Mononuclear cell (primary cell): ENCODE results near the gene ENTREP1. TPM values are rescaled to one million over a fixed set of nuclear protein-coding genes. Genes with fewer than 3 reads are reported as not detected.
"Not testable (repeated sequence)": the region's sequence is repeated elsewhere in the genome, so short reads cannot be mapped to it uniquely, and the experiment has no call there.

Experiments
- H3K27me3 ChIP-seq: 2 replicates; pipeline ENCODE4 v1.6.0; 2011; ENCODE audit warnings: low read length, control low read depth; ENCODE audit not compliant: insufficient read depth
- H3K4me1 ChIP-seq: 2 replicates; pipeline ENCODE4 v1.5.1; 2011; ENCODE audit warnings: mild to moderate bottlenecking, low read length, control low read depth; ENCODE audit not compliant: insufficient read depth
- H3K4me3 ChIP-seq: 2 replicates; pipeline ENCODE4 v1.5.1; 2011; ENCODE audit warnings: mild to moderate bottlenecking, low read length, moderate library complexity
- H3K9me3 ChIP-seq: 2 replicates; pipeline ENCODE4 v1.5.1; 2011; ENCODE audit warnings: low read depth, mild to moderate bottlenecking, control low read depth, low read length
- total RNA-seq: library from RNA; depleted of rRNA; stranded (reverse); fragments of >200 nt; gene quantifications from one replicate; pipeline ENCODE4 v1.2.3, GENCODE V29; 2012

The ENTREP1 gene
- total RNA-seq, 1 donor: not detected

DNA sequence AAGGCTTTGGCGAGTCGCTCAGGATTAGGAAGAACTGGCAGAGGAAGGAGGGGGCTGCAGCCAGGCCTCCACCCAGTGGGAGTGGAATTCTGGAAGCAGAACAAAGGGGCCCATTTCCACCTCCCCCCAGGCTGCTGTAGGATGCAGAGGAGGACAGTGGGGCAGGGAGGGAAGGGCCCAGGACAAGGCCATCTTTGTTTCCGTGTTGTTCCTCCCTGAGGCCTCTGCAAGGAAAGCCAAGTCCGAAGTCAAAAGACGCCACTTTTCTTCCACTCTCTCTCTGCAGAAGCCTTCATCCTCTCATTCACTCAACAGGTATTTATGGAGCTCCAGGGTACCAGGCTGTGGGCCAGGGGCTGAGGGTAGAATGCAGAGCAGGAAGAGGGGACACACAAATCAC, 70.7 kb downstream of the ENTREP1 start:
- H3K27me3 ChIP-seq: no peaks in the 10 kb centered on the region
- H3K9me3 ChIP-seq: no peaks in the 10 kb centered on the region
- H3K4me3 ChIP-seq: no peak overlapping the region

DNA sequence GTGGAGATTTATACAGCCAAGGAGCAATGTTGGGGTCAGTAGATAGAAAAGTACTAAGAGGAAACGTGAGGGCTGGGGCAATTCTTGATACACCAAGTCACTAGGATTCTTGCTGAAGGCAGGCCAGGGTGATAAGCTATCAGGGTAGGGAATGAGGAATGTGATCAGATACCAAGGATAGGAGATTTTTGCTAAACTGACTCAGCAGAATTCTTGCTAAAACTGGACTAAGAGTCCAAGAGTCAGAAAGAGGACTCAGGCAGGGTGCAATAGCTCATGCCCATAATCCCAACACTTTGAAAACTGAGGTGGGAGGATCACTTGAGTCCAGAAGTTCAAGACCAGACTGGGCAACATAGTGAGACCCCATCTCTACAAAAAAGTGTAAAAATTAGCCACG, 71.7 kb downstream of the ENTREP1 start:
- Histone ChIP-seq H3K27me3 (no peaks in the 10 kb centered on the region), H3K4me1 (no peaks in the 10 kb centered on the region), H3K4me3 (no peak overlapping the region), H3K9me3 (no peaks in the 10 kb centered on the region)

More for the DNA sequence above, 70.7 kb downstream of the ENTREP1 start:
- no peaks in the 10 kb centered on the region for H3K4me1 ChIP-seq

DNA sequence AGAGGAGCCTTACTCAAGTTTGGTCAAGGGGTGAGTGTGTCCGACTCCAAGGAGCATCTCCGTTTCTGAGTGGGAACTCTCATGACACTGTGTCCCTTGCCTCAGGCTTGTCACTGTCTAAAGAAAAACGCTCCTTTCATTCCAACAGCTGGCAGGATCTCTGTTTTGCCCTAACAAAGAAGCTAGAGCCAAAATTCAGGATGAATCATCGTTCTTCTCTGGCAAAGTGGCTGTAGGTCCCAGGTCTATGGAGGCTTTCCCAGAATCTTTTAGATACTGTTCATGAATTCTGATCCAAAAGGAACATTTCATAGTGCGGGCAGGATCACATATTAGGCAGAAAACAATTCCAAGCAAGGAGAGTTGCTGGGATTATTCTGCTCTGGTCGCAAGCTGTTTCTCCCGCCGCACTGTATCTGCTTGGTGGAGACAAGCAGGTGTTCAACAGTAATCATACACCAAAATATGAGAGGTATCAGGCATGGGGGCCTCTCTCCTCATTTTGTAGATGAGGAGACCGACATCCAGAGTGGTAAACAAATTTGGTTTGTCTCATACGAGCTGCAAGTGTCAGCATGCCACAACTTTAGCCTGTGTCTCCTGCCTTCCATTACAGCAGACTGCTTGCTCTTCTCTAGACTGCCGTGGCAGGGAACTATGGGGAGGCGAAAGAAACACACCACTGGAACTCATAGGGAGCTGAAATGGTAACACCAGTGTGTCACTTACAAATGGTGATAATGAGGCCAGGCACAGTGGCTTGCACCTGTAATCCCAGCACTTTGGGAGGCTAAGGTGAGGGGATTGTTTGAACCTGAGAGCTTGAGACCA, 72.6 kb downstream of the ENTREP1 start:
- no peak overlapping the region for H3K4me3 ChIP-seq
- no peaks in the 10 kb centered on the region for H3K4me1 ChIP-seq
- no peaks in the 10 kb centered on the region for H3K9me3 ChIP-seq
- no peaks in the 10 kb centered on the region for H3K27me3 ChIP-seq

DNA sequence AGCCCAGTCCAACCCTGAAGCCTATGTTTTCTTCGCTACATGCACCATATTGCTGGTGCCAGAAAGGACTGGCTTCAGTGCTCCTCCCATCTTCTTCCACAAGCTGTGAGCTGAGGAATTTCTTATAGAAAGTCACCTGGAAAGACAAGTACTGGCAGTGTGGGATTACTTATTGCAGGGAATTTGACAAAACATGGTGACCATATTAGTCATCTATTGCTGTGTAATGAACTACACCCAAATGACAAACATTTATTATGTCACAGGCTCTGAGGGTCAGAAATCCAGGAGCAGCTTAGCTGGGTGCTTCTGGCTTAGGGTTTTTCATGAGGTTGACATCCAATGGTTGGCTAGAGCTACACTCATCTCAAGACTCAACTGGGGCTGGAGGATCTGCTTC, 75.5 kb downstream of the ENTREP1 start:
- no peak overlapping the region for H3K4me3 ChIP-seq
- no peaks in the 10 kb centered on the region for H3K9me3 ChIP-seq

DNA sequence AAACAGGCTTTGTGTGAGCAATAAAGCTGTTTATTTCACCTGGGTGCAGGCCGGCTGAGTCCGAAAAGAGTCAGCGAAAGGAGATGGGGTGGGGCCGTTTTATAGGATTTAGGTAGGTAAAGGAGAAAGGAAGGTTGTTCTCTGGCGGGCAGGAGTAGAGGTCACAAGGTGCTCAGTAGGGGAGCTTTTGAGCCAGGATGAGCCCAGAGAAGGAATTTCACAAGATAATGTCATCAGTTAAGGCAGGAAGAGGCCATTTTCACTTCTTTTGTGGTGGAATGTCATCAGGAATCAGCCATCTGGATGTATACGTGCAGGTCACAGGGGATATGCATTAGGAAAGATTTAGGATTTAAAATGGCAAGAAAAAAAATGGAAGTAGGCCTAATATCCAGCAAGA, 84.9 kb downstream of the ENTREP1 start:
- H3K9me3 ChIP-seq, H3K4me1 ChIP-seq, H3K27me3 ChIP-seq, H3K4me3 ChIP-seq: not testable (repeated sequence)

More for the DNA sequence above, 75.5 kb downstream of the ENTREP1 start:
- Histone ChIP-seq H3K27me3 (no peaks in the 10 kb centered on the region), H3K4me1 (no peaks in the 10 kb centered on the region)

DNA sequence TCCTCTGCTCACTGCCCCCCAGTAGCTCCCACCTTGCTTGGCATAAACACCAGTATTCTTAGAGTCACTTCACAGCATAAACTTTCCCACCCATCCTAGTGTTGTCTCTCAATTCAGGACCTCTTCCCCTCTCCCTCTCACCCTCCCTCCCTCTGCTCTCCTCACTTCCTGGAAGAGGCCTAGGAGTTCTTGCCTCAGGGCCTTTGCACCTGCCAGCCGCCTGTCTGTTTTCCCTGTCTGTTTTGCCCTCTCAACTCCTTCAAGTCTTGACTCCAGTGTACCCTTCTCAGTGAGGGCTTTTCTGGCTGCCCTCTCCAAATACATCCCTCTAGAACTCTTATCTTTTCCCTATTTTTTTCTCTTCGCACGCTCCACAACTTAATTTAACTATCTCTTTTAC, 86.2 kb downstream of the ENTREP1 start:
- no peaks in the 10 kb centered on the region for H3K4me1 ChIP-seq
- H3K9me3 ChIP-seq: no peaks in the 10 kb centered on the region
- H3K4me3 ChIP-seq: no peak overlapping the region
- H3K27me3 ChIP-seq: no peaks in the 10 kb centered on the region

DNA sequence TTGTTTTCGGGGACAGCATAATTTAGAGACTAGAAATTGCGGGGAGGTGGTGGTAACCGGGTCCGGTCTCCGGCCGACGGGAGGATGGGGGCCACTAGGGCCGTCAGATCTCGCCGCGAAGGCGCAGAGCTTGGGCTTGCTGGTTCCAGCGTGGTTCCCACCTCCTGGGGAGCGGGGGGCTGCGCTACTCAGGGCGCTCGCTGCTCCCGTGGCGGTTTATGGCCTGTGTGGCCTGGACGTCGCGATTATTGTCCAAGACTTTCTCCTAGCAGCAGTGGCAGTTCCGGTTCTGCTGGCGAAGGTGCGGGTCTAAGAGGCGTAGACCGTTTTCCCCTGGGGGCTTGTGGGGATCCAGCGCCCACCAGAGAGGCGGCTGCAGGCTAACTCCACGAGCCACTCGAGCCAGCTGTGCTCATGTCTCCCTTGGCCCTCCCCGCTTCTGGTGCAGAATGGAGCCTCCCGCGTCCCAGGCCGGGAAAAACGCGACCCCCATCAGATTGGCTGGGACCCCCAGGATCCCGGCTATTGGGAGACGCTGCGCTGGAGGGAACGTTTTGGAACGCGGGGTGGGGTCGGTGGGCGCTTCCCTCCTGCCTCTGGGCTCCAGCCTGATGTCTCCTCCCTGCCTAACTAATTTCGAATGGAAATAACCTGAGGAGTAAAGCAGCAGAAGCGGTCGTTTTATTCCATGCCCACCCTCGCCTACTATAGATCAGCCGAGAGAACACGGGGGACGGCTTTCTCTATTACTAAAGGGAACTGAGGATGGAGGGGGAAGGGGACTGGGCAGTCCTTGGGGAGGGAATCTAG, 87.1 kb downstream of the ENTREP1 start:
- Histone ChIP-seq H3K4me3 (no peak overlapping the region), H3K9me3 (no peaks in the 10 kb centered on the region), H3K27me3 (no peaks in the 10 kb centered on the region), H3K4me1 (no peaks in the 10 kb centered on the region)

DNA sequence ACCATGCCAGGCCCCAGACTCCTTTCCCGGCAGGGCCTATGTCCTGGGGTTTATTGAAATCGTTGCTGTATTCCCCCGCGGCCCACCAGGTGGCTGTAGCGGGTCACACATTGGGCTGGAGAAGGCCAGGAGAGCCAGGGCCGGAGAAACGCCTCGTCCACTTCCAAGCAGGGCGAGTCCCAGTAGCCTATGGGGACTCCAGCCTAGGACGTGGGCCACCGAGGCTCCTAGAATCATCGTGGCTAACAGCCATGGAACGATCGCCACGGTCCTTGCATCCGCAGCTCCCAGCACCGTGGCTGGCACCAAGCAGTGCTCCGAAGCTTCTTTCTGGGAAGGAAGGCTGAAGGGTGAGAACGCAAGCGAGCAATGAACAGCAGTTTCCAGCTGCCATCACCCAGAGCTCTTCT, 87.7 kb downstream of the ENTREP1 start:
- Histone ChIP-seq H3K9me3 (no peaks in the 10 kb centered on the region), H3K4me1 (no peaks in the 10 kb centered on the region), H3K4me3 (no peak overlapping the region), H3K27me3 (no peaks in the 10 kb centered on the region)

DNA sequence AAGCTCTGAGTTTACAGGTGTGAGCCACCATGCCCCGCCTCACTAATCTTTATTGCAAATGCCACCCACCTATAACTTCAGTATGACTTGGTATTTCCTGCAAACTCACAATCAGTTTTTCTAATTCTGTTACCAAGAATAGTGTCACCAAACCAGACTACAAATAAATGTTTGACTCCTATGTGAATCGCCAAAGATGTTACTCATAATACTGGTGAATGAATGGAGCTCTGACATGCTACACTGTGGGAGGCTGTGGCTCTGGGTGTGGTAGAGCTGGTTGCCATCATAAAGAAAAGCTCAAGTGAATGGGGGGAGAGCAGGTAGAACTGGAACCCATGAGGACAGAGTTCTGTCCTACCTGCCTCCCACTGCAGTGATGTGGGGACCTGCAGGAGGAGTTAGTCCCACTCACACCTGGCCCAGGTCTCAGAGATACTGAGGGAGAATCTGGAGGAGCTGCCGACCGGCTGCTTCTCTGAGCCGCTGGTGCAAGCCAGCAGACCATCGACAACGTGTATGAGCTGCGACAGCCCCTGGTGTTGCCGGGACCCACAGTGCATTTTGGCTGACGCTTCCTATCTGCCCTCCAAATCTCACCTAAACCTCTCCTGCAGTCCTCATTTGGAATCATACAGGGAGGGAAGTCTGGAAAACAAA, 95.7 kb downstream of the ENTREP1 start:
- Histone ChIP-seq H3K4me3 (no peak overlapping the region), H3K27me3 (no peaks in the 10 kb centered on the region), H3K9me3 (no peaks in the 10 kb centered on the region), H3K4me1 (no peaks in the 10 kb centered on the region)

DNA sequence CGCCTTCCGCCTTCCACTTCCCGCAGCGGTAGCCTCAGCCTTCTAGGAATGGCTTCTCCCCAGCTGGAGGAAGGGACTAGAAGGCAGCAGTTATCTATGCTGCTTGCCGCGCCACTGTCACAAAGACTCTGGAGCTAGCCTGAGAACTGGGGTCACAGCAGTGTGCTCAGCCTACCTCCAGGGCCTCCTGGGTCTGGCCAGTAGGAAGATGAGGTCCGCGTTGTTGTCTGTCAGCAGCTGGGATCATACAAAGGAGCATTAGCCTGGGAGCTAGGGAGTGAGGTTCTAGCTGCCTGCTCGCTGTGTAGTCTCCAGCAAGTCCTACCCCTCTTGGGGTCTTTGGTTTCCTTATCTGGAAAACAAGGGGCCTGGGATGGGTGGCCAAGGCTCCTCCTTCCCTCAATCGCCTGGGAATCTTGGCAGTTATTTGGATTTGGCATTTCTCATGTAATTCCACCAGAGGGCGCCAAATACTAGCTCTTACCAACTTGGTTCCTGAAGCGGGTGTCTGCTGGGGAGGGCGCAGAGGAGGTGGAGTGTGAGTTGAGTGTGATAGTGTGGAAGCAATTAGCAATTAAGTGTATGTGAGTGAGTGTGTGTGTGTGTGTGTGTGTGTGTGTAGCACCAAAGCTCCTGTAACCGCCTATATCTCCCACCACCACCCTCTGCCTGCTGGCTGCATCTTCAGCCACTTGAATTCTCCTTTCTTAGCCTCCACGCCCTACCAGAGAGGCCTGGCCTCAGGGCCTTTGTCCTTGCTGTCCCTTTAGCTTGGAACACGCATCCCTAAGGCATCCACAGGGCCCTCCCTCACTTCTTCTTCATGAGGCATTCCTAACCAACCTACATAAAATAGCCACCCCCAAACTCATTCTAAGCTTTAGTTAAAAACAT, 97.1 kb downstream of the ENTREP1 start:
- no peaks in the 10 kb centered on the region for H3K4me1 ChIP-seq
- H3K9me3 ChIP-seq: no peaks in the 10 kb centered on the region
- no peaks in the 10 kb centered on the region for H3K27me3 ChIP-seq
- H3K4me3 ChIP-seq: no peak overlapping the region

DNA sequence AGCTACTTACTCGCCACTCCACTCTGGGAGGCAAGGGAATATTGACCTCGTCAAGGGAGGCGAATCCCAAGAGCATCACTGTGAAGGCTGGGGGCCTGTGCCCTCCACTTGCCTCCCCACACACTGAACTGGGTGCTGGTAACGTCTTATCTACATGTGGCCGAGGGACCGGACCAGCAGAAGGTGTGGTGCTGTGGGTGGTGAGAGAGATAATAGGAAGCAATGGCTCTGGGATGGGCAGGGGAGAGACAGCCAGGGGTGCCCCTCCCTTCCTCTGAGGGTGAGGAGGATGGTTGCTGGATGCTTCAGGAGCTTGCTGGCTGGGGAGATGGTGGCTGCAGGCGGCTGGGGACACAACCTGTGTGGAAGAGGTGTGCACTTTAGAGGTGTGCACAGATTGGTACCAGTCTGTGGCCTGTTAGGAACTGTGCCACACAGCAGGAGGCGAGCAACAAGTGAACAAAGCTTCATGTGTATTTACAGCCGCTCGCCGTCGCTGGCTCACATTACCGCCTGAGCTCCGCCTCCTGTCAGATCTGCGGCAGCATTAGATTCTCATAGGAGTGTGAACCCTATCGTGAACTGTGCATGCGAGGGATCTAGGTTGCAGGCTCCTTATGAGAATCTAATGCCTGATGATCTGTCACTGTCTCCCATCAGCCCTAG, 100.3 kb downstream of the ENTREP1 start:
- no peaks in the 10 kb centered on the region for H3K4me1 ChIP-seq

DNA sequence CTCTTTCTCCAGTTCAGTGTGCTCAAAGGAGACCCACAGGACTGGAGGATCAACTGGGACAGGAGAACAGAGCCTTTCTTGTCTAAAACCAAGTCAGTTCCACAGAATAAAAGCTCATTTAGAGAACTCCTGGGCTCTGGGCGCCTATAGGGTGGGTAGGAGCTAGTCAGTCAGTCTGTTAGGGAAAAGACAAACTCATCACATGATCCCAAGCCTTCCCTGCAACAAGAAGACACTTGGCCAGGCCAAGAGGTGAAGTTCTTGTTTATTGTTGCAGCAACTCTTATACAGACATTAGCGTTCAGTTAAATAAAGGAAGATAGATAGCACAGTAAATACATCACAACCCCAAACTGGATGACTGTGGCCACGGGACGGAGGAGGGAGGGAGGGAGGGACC, 102.3 kb downstream of the ENTREP1 start:
- H3K9me3 ChIP-seq: no peaks in the 10 kb centered on the region
- H3K4me1 ChIP-seq: no peaks in the 10 kb centered on the region
- H3K27me3 ChIP-seq: no peaks in the 10 kb centered on the region

More for the DNA sequence above, 100.3 kb downstream of the ENTREP1 start:
- no peak overlapping the region for H3K4me3 ChIP-seq
- no peaks in the 10 kb centered on the region for H3K9me3 ChIP-seq
- no peaks in the 10 kb centered on the region for H3K27me3 ChIP-seq

DNA sequence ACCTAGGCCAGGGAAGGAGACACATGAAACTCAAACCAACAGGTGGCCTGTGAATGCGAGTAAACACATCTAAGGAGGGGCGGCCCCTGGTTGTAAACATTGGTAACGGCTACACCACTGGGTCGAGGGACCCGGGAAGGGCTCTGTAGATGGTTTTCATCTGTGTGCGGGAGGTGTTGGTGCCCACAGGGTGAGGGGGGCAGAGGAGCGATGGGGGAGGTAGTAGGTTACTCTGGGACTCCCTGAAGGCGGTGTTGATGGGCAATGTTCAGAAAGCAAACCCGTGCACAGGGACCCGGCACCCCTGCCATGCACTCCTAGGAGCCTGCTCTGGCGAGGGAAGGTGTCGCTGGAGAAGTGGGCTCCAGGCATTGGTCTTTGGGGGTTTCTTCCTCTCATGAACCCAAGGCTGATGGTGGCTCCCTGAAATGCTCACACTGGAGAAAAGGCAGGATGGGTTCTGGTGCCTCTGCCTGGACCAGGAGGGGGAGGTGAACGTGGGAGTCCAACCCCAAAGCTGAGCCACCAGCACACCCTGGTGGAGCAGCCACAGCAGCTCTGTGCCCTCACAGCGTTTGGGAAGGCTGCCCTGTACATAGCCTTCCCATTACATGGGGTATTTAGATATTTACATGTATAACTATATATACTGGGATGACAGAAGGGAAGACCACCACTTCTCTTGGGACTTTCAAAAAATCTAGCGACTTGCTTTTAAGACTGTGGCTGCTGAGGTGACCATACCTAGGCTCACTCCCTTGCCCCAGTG, 103.2 kb downstream of the ENTREP1 start:
- Histone ChIP-seq H3K27me3 (no peaks in the 10 kb centered on the region), H3K4me3 (no peak overlapping the region), H3K9me3 (no peaks in the 10 kb centered on the region), H3K4me1 (no peaks in the 10 kb centered on the region)

More for the DNA sequence above, 102.3 kb downstream of the ENTREP1 start:
- no peak overlapping the region for H3K4me3 ChIP-seq
